Stimulated activated CD8-positive, alpha-beta memory T cell treated with anti-CD3 and anti-CD28 coated beads, Interleukin-12 subunit alpha, Interleukin-12 subunit beta, amount 100 ng/mL, for 24 hours (primary cell): Measurements from ENCODE around the gene FUT9.
"Not testable (repeated sequence)": the region's sequence is repeated elsewhere in the genome, so short reads cannot be mapped to it uniquely, and the experiment has no call there.

ENCODE experiments used
- DNase-seq: peaks from one replicate; pipeline ENCODE4 v3.0.0-alpha.2; 2020; ENCODE audit errors: extremely low read depth

Gene FUT9

GRCh38 chr6:96186094-96186493, 170.3 kb downstream of the FUT9 start:
- no peak for DNase-seq

GRCh38 chr6:96186516-96187195, 170.9 kb downstream of the FUT9 start:
- DNase-seq: no peak

- no peak for DNase-seq
Observed at GRCh38 chr6:96194675-96195074, 178.9 kb downstream of the FUT9 start.

- no peak for DNase-seq
Observed at GRCh38 chr6:96195272-96195671, 179.5 kb downstream of the FUT9 start.

- DNase-seq: no peak
Observed at GRCh38 chr6:96196633-96197032, 180.9 kb downstream of the FUT9 start.

- DNase-seq: no peak
Observed at GRCh38 chr6:96197241-96197640, 181.5 kb downstream of the FUT9 start.

- no peak for DNase-seq
Observed at GRCh38 chr6:96202571-96202970, 186.8 kb downstream of the FUT9 start.

GRCh38 chr6:96211341-96211740, 195.6 kb downstream of the FUT9 start:
- no peak for DNase-seq

GRCh38 chr6:96212066-96212465, 196.3 kb downstream of the FUT9 start:
- no peak for DNase-seq

- DNase-seq: no peak
Observed at GRCh38 chr6:96213784-96214183, 198.0 kb downstream of the FUT9 start.

- DNase-seq: no peak
Observed at GRCh38 chr6:96223695-96224094, 207.9 kb downstream of the FUT9 start.

GRCh38 chr6:96227135-96227534, 211.4 kb downstream of the FUT9 start:
- no peak for DNase-seq

GRCh38 chr6:96234444-96234843, 218.7 kb downstream of the FUT9 start:
- DNase-seq: no peak

GRCh38 chr6:96235927-96236326, 220.2 kb downstream of the FUT9 start:
- DNase-seq: no peak

GRCh38 chr6:96236471-96236870, 220.7 kb downstream of the FUT9 start:
- no peak for DNase-seq

GRCh38 chr6:96237638-96238347, 222.0 kb downstream of the FUT9 start:
- DNase-seq: no peak

- no peak for DNase-seq
Observed at GRCh38 chr6:96246563-96246962, 230.8 kb downstream of the FUT9 start.

GRCh38 chr6:96249755-96250154, 234.0 kb downstream of the FUT9 start:
- DNase-seq: no peak

GRCh38 chr6:96257751-96258150, 242.0 kb downstream of the FUT9 start:
- no peak for DNase-seq

GRCh38 chr6:96260787-96261430, 245.1 kb downstream of the FUT9 start:
- not testable (repeated sequence) for DNase-seq
